HFFc6 (cell line): ENCODE results near the gene SLC39A10. TPM values are rescaled to one million over a fixed set of nuclear protein-coding genes. Genes with fewer than 3 reads are reported as not detected.

ENCODE experiments used
- DNase-seq: peaks from one replicate; pipeline ENCODE4 v3.0.0-alpha.2; 2018
- H3K27ac Mint-ChIP-seq: 2 replicates; pipeline ENCODE4 v1.8.0; 2020; ENCODE audit warnings: mild to moderate bottlenecking, mixed read lengths
- H3K27me3 Mint-ChIP-seq: 2 replicates; pipeline ENCODE4 v1.8.0; 2021; ENCODE audit warnings: mild to moderate bottlenecking, moderate library complexity, mixed read lengths; ENCODE audit not compliant: insufficient read depth
- H3K36me3 Mint-ChIP-seq: 2 replicates; pipeline ENCODE4 v1.8.0; 2021; ENCODE audit warnings: low read depth, mixed read lengths
- H3K4me1 Mint-ChIP-seq: 2 replicates; pipeline ENCODE4 v1.8.0; 2020; ENCODE audit warnings: low read depth, mixed read lengths
- H3K4me3 Mint-ChIP-seq: 2 replicates; pipeline ENCODE4 v1.8.0; 2020; ENCODE audit warnings: mild to moderate bottlenecking, moderate library complexity, mixed read lengths
- H3K9me3 Mint-ChIP-seq: 2 replicates; pipeline ENCODE4 v1.8.0; 2020; ENCODE audit warnings: mild to moderate bottlenecking, mixed read lengths
- total RNA-seq, 6 experiments: library from RNA; stranded (reverse); fragmentation: NEBNext Ultra II Directional; extraction: Animal tissue kit (Norgen Biotek cat#: 25700); gene quantifications; 2 replicates in 1 of 6; 3 replicates in 5 of 6; pipeline ENCODE4 v1.2.3, GENCODE V29; 2021
- TF ChIP-seq, protein P1 (sequence below): fragments of 200-600 bp; sonication (generic); IDR thresholded peaks from 2 replicates; pipeline ENCODE4 v1.5.0; 2021; ENCODE audit warnings: antibody characterized with exemption, mild to moderate bottlenecking

The SLC39A10 gene
- total RNA-seq, 6 experiments from 2014 or later = 24.8 to 30.4 (median 27.7) TPM

- no peak overlapping the region for H3K27ac Mint-ChIP-seq
- H3K27me3 Mint-ChIP-seq = peaks cover 7% of the 10 kb centered on the region
- peaks cover 5% of the 10 kb centered on the region; the same call in 1 of the 2 replicates for H3K36me3 Mint-ChIP-seq
- no peak for DNase-seq
- peaks cover 9% of the 10 kb centered on the region for H3K4me1 Mint-ChIP-seq
- TF ChIP-seq, protein P1, sequence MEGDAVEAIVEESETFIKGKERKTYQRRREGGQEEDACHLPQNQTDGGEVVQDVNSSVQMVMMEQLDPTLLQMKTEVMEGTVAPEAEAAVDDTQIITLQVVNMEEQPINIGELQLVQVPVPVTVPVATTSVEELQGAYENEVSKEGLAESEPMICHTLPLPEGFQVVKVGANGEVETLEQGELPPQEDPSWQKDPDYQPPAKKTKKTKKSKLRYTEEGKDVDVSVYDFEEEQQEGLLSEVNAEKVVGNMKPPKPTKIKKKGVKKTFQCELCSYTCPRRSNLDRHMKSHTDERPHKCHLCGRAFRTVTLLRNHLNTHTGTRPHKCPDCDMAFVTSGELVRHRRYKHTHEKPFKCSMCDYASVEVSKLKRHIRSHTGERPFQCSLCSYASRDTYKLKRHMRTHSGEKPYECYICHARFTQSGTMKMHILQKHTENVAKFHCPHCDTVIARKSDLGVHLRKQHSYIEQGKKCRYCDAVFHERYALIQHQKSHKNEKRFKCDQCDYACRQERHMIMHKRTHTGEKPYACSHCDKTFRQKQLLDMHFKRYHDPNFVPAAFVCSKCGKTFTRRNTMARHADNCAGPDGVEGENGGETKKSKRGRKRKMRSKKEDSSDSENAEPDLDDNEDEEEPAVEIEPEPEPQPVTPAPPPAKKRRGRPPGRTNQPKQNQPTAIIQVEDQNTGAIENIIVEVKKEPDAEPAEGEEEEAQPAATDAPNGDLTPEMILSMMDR = no peak
- no peak overlapping the region for H3K4me3 Mint-ChIP-seq
- no peaks in the 10 kb centered on the region for H3K9me3 Mint-ChIP-seq
These were observed 4.1 kb upstream of the SLC39A10 start for GRCh38 chr2:195652911-195653310.

GRCh38 chr2:195656161-195656858, 716 bp upstream of the SLC39A10 start:
- H3K4me1 Mint-ChIP-seq = peaks cover 31% of the 10 kb centered on the region
- no peaks in the 10 kb centered on the region for H3K9me3 Mint-ChIP-seq
- peak overlapping the region; percentile 96 for H3K4me3 Mint-ChIP-seq
- TF ChIP-seq, protein P1 = no peak
- peaks cover 22% of the 10 kb centered on the region for H3K36me3 Mint-ChIP-seq
- DNase-seq = no peak
- peak overlapping the region; percentile 95 for H3K27ac Mint-ChIP-seq
- H3K27me3 Mint-ChIP-seq = peaks cover 12% of the 10 kb centered on the region

DNA sequence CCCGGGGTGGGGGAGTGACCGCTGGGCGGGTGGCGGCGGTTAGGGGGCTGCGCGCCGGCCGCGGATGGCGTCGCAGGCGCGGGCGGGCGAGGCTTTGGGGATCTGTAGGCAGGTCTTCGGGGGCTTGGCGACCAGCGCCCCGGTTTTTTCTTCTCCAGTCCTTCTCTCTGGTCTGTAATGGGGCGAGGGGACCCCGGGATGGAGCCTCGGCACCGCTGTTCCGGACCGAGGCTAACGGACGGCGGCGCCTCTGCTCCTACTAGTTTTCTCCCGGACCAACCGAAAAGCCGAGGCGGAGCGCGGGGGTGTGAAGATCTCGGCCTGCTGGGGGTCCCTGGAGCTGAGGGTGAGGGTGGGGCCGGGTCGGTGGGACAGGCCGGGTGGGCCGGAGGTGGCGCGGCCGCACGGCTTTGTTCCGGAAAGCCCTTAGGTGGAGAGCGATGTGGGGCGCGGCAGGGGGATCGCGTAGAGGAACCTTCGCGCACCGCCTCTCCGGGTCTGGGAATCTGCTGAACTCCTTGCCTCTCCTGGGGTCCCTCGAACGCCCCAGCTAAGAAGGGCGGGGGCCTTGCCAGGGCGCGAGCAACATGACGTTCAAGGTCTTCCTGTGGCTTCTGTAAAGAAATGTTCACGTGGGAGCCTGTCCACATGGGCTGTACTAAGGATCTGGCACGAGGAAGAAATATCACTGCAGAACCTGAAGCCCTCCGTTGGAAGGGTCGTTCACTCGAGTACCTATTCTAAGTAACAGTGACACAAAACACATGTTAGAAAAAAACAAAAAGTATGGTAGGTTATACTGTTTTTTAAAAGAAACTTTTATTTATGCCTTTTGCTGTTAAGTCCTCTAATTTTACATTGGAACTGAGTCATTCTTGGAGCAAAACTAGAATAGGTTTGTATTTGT, 861 bp downstream of the SLC39A10 start:
- peaks cover 36% of the 10 kb centered on the region for H3K4me1 Mint-ChIP-seq
- H3K4me3 Mint-ChIP-seq = peak overlapping the region; percentile 96
- DNase-seq = peak; percentile 61
- H3K27ac Mint-ChIP-seq = peak overlapping the region; percentile 97
- no peaks in the 10 kb centered on the region for H3K9me3 Mint-ChIP-seq
- H3K27me3 Mint-ChIP-seq = peaks cover 12% of the 10 kb centered on the region
- H3K36me3 Mint-ChIP-seq = peaks cover 22% of the 10 kb centered on the region
- TF ChIP-seq, protein P1 = no peak

- peaks cover 22% of the 10 kb centered on the region for H3K36me3 Mint-ChIP-seq
- peak overlapping the region; percentile 96 for H3K4me3 Mint-ChIP-seq
- TF ChIP-seq, protein P1 = no peak
- H3K27me3 Mint-ChIP-seq = peaks cover 12% of the 10 kb centered on the region
- H3K27ac Mint-ChIP-seq = peak overlapping the region; percentile 97
- H3K9me3 Mint-ChIP-seq = no peaks in the 10 kb centered on the region
- DNase-seq = peak; percentile 73
- peaks cover 40% of the 10 kb centered on the region for H3K4me1 Mint-ChIP-seq
These were observed 1.5 kb downstream of the SLC39A10 start for GRCh38 chr2:195658541-195658890.

GRCh38 chr2:195659114-195659513, 2.1 kb downstream of the SLC39A10 start:
- Mint-ChIP-seq H3K36me3 (peaks cover 22% of the 10 kb centered on the region), H3K27me3 (peaks cover 12% of the 10 kb centered on the region), H3K4me1 (peaks cover 40% of the 10 kb centered on the region), H3K4me3 (peak overlapping the region; percentile 96), H3K27ac (peak overlapping the region; percentile 97), H3K9me3 (no peaks in the 10 kb centered on the region)
- no peak for DNase-seq
- TF ChIP-seq, protein P1 = no peak
